Central memory CD8-positive, alpha-beta T cell (primary cell): ENCODE measurements around the gene SHB.

Experiments used
- ATAC-seq: fragments of 150-1000 bp; cut with Tn5 transposase; replicated peaks from 2 replicates; pipeline ENCODE4 v1.10.0; 2022; ENCODE audit warnings: mild to moderate bottlenecking, moderate FRiP score, moderate number of reproducible peaks; ENCODE audit not compliant: poor library complexity, severe bottlenecking; ENCODE audit errors: extremely low read depth
- DNase-seq, 2 donors: peaks; one replicate each; pipeline ENCODE4 v3.0.0; 2021; ENCODE audit warnings: low spot score in 2 of 2
- H3K27ac Mint-ChIP-seq: one replicate; pipeline ENCODE4 v1.8.0; 2022; ENCODE audit warnings: low read depth, mild to moderate bottlenecking, moderate library complexity, mixed read lengths
- H3K27me3 Mint-ChIP-seq: one replicate; pipeline ENCODE4 v1.8.0; 2022; ENCODE audit warnings: mixed read lengths
- H3K36me3 Mint-ChIP-seq: one replicate; pipeline ENCODE4 v1.8.0; 2022; ENCODE audit warnings: mild to moderate bottlenecking, moderate library complexity, mixed read lengths; ENCODE audit not compliant: insufficient read depth
- H3K4me1 Mint-ChIP-seq: one replicate; pipeline ENCODE4 v1.8.0; 2022; ENCODE audit warnings: mixed read lengths
- H3K4me3 Mint-ChIP-seq: one replicate; pipeline ENCODE4 v1.8.0; 2022; ENCODE audit warnings: mild to moderate bottlenecking, moderate library complexity, mixed read lengths
- H3K9me3 Mint-ChIP-seq: one replicate; pipeline ENCODE4 v1.8.0; 2022; ENCODE audit warnings: mixed read lengths

SHB gene

GRCh38 chr9:37944266-37944650 is 124.8 kb downstream of the SHB start:
- H3K36me3 Mint-ChIP-seq, result peaks cover 2% of the 10 kb centered on the region
- H3K4me1 Mint-ChIP-seq, result no peaks in the 10 kb centered on the region
- H3K9me3 Mint-ChIP-seq, result no peaks in the 10 kb centered on the region
- H3K27me3 Mint-ChIP-seq, result peaks cover 15% of the 10 kb centered on the region
- DNase-seq, result no peak
- no peak for ATAC-seq
- no peak overlapping the region for H3K4me3 Mint-ChIP-seq
- H3K27ac Mint-ChIP-seq, result no peak overlapping the region

GRCh38 chr9:37943345-37944265 is 125.4 kb downstream of the SHB start:
- Mint-ChIP-seq H3K27me3 (peaks cover 15% of the 10 kb centered on the region), H3K9me3 (no peaks in the 10 kb centered on the region), H3K27ac (no peak overlapping the region), H3K36me3 (peaks cover 2% of the 10 kb centered on the region), H3K4me3 (no peak overlapping the region), H3K4me1 (no peaks in the 10 kb centered on the region)
- DNase-seq, result no peak
- ATAC-seq, result no peak

- no peak overlapping the region for H3K4me3 Mint-ChIP-seq
- DNase-seq, result no peak
- no peaks in the 10 kb centered on the region for H3K9me3 Mint-ChIP-seq
- H3K36me3 Mint-ChIP-seq, result peaks cover 4% of the 10 kb centered on the region
- no peak for ATAC-seq
- H3K27ac Mint-ChIP-seq, result no peak overlapping the region
- H3K4me1 Mint-ChIP-seq, result no peaks in the 10 kb centered on the region
- H3K27me3 Mint-ChIP-seq, result peaks cover 15% of the 10 kb centered on the region
Observed at GRCh38 chr9:37942621-37943344, 126.2 kb downstream of the SHB start.

- Mint-ChIP-seq H3K36me3 (peaks cover 1% of the 10 kb centered on the region), H3K4me1 (no peaks in the 10 kb centered on the region), H3K4me3 (no peak overlapping the region), H3K27ac (no peak overlapping the region), H3K9me3 (no peaks in the 10 kb centered on the region), H3K27me3 (peaks cover 15% of the 10 kb centered on the region)
- no peak for DNase-seq
- ATAC-seq, result no peak
Observed at GRCh38 chr9:37941253-37941652, 127.8 kb downstream of the SHB start.

- H3K4me3 Mint-ChIP-seq, result no peak overlapping the region
- no peak overlapping the region for H3K27ac Mint-ChIP-seq
- no peak for ATAC-seq
- peaks cover 15% of the 10 kb centered on the region for H3K27me3 Mint-ChIP-seq
- DNase-seq, result no peak
- H3K9me3 Mint-ChIP-seq, result no peaks in the 10 kb centered on the region
- H3K36me3 Mint-ChIP-seq, result peaks cover 1% of the 10 kb centered on the region
- no peaks in the 10 kb centered on the region for H3K4me1 Mint-ChIP-seq
Observed at GRCh38 chr9:37939575-37940095, 129.4 kb downstream of the SHB start.

GRCh38 chr9:37938121-37938891 is 130.7 kb downstream of the SHB start:
- Mint-ChIP-seq H3K9me3 (no peaks in the 10 kb centered on the region), H3K27ac (no peak overlapping the region), H3K4me1 (no peaks in the 10 kb centered on the region), H3K27me3 (peaks cover 7% of the 10 kb centered on the region), H3K4me3 (no peak overlapping the region), H3K36me3 (peaks cover 1% of the 10 kb centered on the region)
- DNase-seq, result no peak
- no peak for ATAC-seq

GRCh38 chr9:37937366-37937765 is 131.7 kb downstream of the SHB start:
- ATAC-seq, result no peak
- H3K36me3 Mint-ChIP-seq, result peaks cover 1% of the 10 kb centered on the region
- H3K9me3 Mint-ChIP-seq, result no peaks in the 10 kb centered on the region
- no peaks in the 10 kb centered on the region for H3K27me3 Mint-ChIP-seq
- no peak overlapping the region for H3K4me3 Mint-ChIP-seq
- no peak overlapping the region for H3K27ac Mint-ChIP-seq
- H3K4me1 Mint-ChIP-seq, result no peaks in the 10 kb centered on the region
- no peak for DNase-seq

- ATAC-seq (no peak), DNase-seq (no peak)
- Mint-ChIP-seq H3K4me3 (no peak overlapping the region), H3K36me3 (peaks cover 1% of the 10 kb centered on the region), H3K4me1 (no peaks in the 10 kb centered on the region), H3K27me3 (no peaks in the 10 kb centered on the region), H3K27ac (no peak overlapping the region), H3K9me3 (no peaks in the 10 kb centered on the region)
Observed at GRCh38 chr9:37936965-37937364, 132.1 kb downstream of the SHB start.

- Mint-ChIP-seq H3K27ac (no peak overlapping the region), H3K9me3 (no peaks in the 10 kb centered on the region), H3K27me3 (no peaks in the 10 kb centered on the region), H3K4me3 (no peak overlapping the region), H3K36me3 (peaks cover 1% of the 10 kb centered on the region), H3K4me1 (no peaks in the 10 kb centered on the region)
- ATAC-seq, result no peak
- no peak for DNase-seq
Observed at GRCh38 chr9:37936376-37936775, 132.7 kb downstream of the SHB start.

GRCh38 chr9:37935096-37935495 is 133.9 kb downstream of the SHB start:
- no peak for DNase-seq
- Mint-ChIP-seq H3K9me3 (no peaks in the 10 kb centered on the region), H3K4me3 (no peak overlapping the region), H3K27ac (no peak overlapping the region), H3K27me3 (no peaks in the 10 kb centered on the region), H3K4me1 (no peaks in the 10 kb centered on the region), H3K36me3 (peaks cover 1% of the 10 kb centered on the region)
- no peak for ATAC-seq

GRCh38 chr9:37931592-37931991 is 137.4 kb downstream of the SHB start:
- no peak overlapping the region for H3K4me3 Mint-ChIP-seq
- no peaks in the 10 kb centered on the region for H3K9me3 Mint-ChIP-seq
- ATAC-seq, result no peak
- H3K27ac Mint-ChIP-seq, result no peak overlapping the region
- H3K27me3 Mint-ChIP-seq, result no peaks in the 10 kb centered on the region
- no peaks in the 10 kb centered on the region for H3K4me1 Mint-ChIP-seq
- no peaks in the 10 kb centered on the region for H3K36me3 Mint-ChIP-seq
- DNase-seq, result no peak

GRCh38 chr9:37929441-37929895 is 139.6 kb downstream of the SHB start:
- H3K27me3 Mint-ChIP-seq, result peaks cover 11% of the 10 kb centered on the region
- ATAC-seq (no peak), DNase-seq (no peak)
- H3K36me3 Mint-ChIP-seq, result no peaks in the 10 kb centered on the region
- H3K27ac Mint-ChIP-seq, result no peak overlapping the region
- no peaks in the 10 kb centered on the region for H3K9me3 Mint-ChIP-seq
- H3K4me1 Mint-ChIP-seq, result no peaks in the 10 kb centered on the region
- no peak overlapping the region for H3K4me3 Mint-ChIP-seq
